Mesendoderm (in vitro differentiated cells): ENCODE results near the gene GATAD2A.

Experiments
- DNase-seq: peaks from one replicate; pipeline ENCODE4 v3.0.0; 2013
- H2AK5ac ChIP-seq: 2 replicates; pipeline ENCODE4 v1.6.1; 2013; ENCODE audit warnings: low read length, inconsistent platforms
- H2BK120ac ChIP-seq: 2 replicates; pipeline ENCODE4 v1.6.1; 2013; ENCODE audit warnings: low read depth, mild to moderate bottlenecking, low read length, moderate library complexity, mixed read lengths
- H2BK15ac ChIP-seq: replicated peaks from 2 replicates; pipeline ENCODE4 v1.6.1; 2013; ENCODE audit warnings: low read depth, mild to moderate bottlenecking, moderate library complexity
- H2BK5ac ChIP-seq: 2 replicates; pipeline ENCODE4 v1.6.1; 2013; ENCODE audit warnings: low read length, inconsistent platforms
- H3K18ac ChIP-seq: 2 replicates; pipeline ENCODE4 v1.6.1; 2013; ENCODE audit warnings: mild to moderate bottlenecking, low read length, mixed read lengths
- H3K23ac ChIP-seq: one replicate; pipeline ENCODE4 v1.6.1; 2013; ENCODE audit warnings: low read length
- H3K27ac ChIP-seq: 2 replicates; pipeline ENCODE4 v1.5.1; 2013; ENCODE audit warnings: low read depth, mild to moderate bottlenecking, inconsistent platforms, low read length, moderate library complexity
- H3K27me3 ChIP-seq: 2 replicates; pipeline ENCODE4 v1.6.1; 2013; ENCODE audit warnings: low read length, control low read depth, mild to moderate bottlenecking, inconsistent platforms; ENCODE audit not compliant: insufficient read depth, poor library complexity
- H3K36me3 ChIP-seq: 2 replicates; pipeline ENCODE4 v1.6.1; 2013; ENCODE audit warnings: low read length, inconsistent platforms; ENCODE audit not compliant: control insufficient read depth, insufficient read depth
- H3K4ac ChIP-seq: one replicate; pipeline ENCODE4 v1.6.1; 2013; ENCODE audit warnings: low read depth, mild to moderate bottlenecking, low read length, moderate library complexity
- H3K4me1 ChIP-seq: 2 replicates; pipeline ENCODE4 v1.6.1; 2013; ENCODE audit warnings: low read depth, low read length, inconsistent platforms; ENCODE audit not compliant: control insufficient read depth
- H3K4me2 ChIP-seq: 2 replicates; pipeline ENCODE4 v1.6.1; 2013; ENCODE audit warnings: low read length
- H3K4me3 ChIP-seq: 2 replicates; pipeline ENCODE4 v1.5.1; 2013; ENCODE audit warnings: mild to moderate bottlenecking, low read length
- H3K56ac ChIP-seq: one replicate; pipeline ENCODE4 v1.6.1; 2013; ENCODE audit warnings: low read length
- H3K79me1 ChIP-seq: 2 replicates; pipeline ENCODE4 v1.6.1; 2013; ENCODE audit warnings: low read length, inconsistent platforms
- H3K79me2 ChIP-seq: 2 replicates; pipeline ENCODE4 v1.6.1; 2013; ENCODE audit warnings: mild to moderate bottlenecking, low read length; ENCODE audit not compliant: control insufficient read depth, insufficient read depth
- H3K9ac ChIP-seq: 2 replicates; pipeline ENCODE4 v1.6.1; 2013; ENCODE audit warnings: low read length, inconsistent platforms
- H4K5ac ChIP-seq: one replicate; pipeline ENCODE4 v1.6.1; 2013; ENCODE audit warnings: low read length
- H4K8ac ChIP-seq: one replicate; pipeline ENCODE4 v1.6.1; 2013; ENCODE audit warnings: low read depth, mild to moderate bottlenecking, control low read depth, low read length, moderate library complexity
- WGBS: extraction: QIAGEN DNeasy Blood & Tissue Kit; methylation state at CpG from one replicate; pipeline ENCODE4 v1.1.7; 2013; ENCODE audit warnings: low lambda C conversion rate, missing lambda C conversion rate; ENCODE audit not compliant: insufficient coverage; ENCODE audit errors: extremely low coverage; 5-methylcytosine and 5-hydroxymethylcytosine counted together

GATAD2A gene

GRCh38 chr19:19460761-19461265 is 55.3 kb downstream of the GATAD2A start:
- H3K18ac ChIP-seq = no peak overlapping the region
- peak overlapping the region; percentile 59 for H3K56ac ChIP-seq
- peak; percentile 63 for DNase-seq
- H3K4ac ChIP-seq = no peak overlapping the region
- H3K36me3 ChIP-seq = peaks cover 4% of the 10 kb centered on the region
- peaks cover 56% of the 10 kb centered on the region for H3K79me1 ChIP-seq
- peak overlapping the region; percentile 23 for H3K9ac ChIP-seq
- no peak overlapping the region for H2BK120ac ChIP-seq
- no peak overlapping the region for H2AK5ac ChIP-seq
- H3K79me2 ChIP-seq = peaks cover 93% of the 10 kb centered on the region
- no peaks in the 10 kb centered on the region for H3K27me3 ChIP-seq
- no peak overlapping the region for H3K27ac ChIP-seq
- no peak overlapping the region for H3K23ac ChIP-seq
- H2BK15ac ChIP-seq = no peak overlapping the region
- no peak overlapping the region for H4K5ac ChIP-seq
- H3K4me3 ChIP-seq = no peak overlapping the region
- H4K8ac ChIP-seq = no peak overlapping the region
- H3K4me2 ChIP-seq = no peak overlapping the region
- no CpG with 5 or more reads among the region's 18 CpGs for WGBS
- H2BK5ac ChIP-seq = no peak overlapping the region
- H3K4me1 ChIP-seq = peaks cover 38% of the 10 kb centered on the region

GRCh38 chr19:19461306-19461670 is 55.8 kb downstream of the GATAD2A start:
- Histone ChIP-seq H3K4ac (no peak overlapping the region), H3K23ac (no peak overlapping the region), H3K79me1 (peaks cover 57% of the 10 kb centered on the region), H3K9ac (peak overlapping the region; percentile 59), H4K8ac (no peak overlapping the region), H3K27me3 (no peaks in the 10 kb centered on the region), H3K4me1 (peaks cover 38% of the 10 kb centered on the region), H2BK15ac (no peak overlapping the region), H3K36me3 (peaks cover 4% of the 10 kb centered on the region), H2BK5ac (no peak overlapping the region), H4K5ac (no peak overlapping the region), H3K79me2 (peaks cover 94% of the 10 kb centered on the region), H2BK120ac (no peak overlapping the region), H3K4me2 (no peak overlapping the region), H3K4me3 (no peak overlapping the region), H3K56ac (peak overlapping the region; percentile 83), H3K27ac (peak overlapping the region; percentile 62), H3K18ac (no peak overlapping the region), H2AK5ac (no peak overlapping the region)
- DNase-seq = peak; percentile 41
- no CpG with 5 or more reads among the region's 4 CpGs for WGBS

- Histone ChIP-seq H4K5ac (no peak overlapping the region), H3K56ac (peak overlapping the region; percentile 83), H4K8ac (no peak overlapping the region), H3K4me3 (no peak overlapping the region), H3K4ac (no peak overlapping the region), H2AK5ac (no peak overlapping the region), H3K18ac (no peak overlapping the region), H3K79me1 (peaks cover 59% of the 10 kb centered on the region), H3K36me3 (peaks cover 10% of the 10 kb centered on the region), H3K9ac (peak overlapping the region; percentile 69), H3K27me3 (no peaks in the 10 kb centered on the region), H3K4me2 (peak overlapping the region; percentile 60), H3K79me2 (peaks cover 94% of the 10 kb centered on the region), H2BK15ac (no peak overlapping the region), H3K27ac (peak overlapping the region; percentile 69), H2BK5ac (peak overlapping the region; percentile 57), H3K4me1 (peaks cover 38% of the 10 kb centered on the region), H3K23ac (peak overlapping the region; percentile 83), H2BK120ac (no peak overlapping the region)
- peak; percentile 96 for DNase-seq
- no CpG with 5 or more reads among the region's 27 CpGs for WGBS
These were observed 56.5 kb downstream of the GATAD2A start for GRCh38 chr19:19461671-19462622.

GRCh38 chr19:19463348-19464117 is 58.1 kb downstream of the GATAD2A start:
- no CpG with 5 or more reads among the region's 19 CpGs for whole genome bisulfite sequencing
- DNase-seq = peak; percentile 44
- peaks cover 54% of the 10 kb centered on the region for H3K79me1 ChIP-seq
- H2BK15ac ChIP-seq = no peak overlapping the region
- no peak overlapping the region for H2AK5ac ChIP-seq
- H3K4me3 ChIP-seq = no peak overlapping the region
- no peaks in the 10 kb centered on the region for H3K27me3 ChIP-seq
- peaks cover 13% of the 10 kb centered on the region for H3K36me3 ChIP-seq
- H3K4me2 ChIP-seq = no peak overlapping the region
- peak overlapping the region; percentile 43 for H2BK5ac ChIP-seq
- peak overlapping the region; percentile 73 for H3K56ac ChIP-seq
- no peak overlapping the region for H2BK120ac ChIP-seq
- H4K5ac ChIP-seq = no peak overlapping the region
- peak overlapping the region; percentile 96 for H3K23ac ChIP-seq
- peak overlapping the region; percentile 18 for H3K27ac ChIP-seq
- peaks cover 38% of the 10 kb centered on the region for H3K4me1 ChIP-seq
- no peak overlapping the region for H4K8ac ChIP-seq
- peaks cover 85% of the 10 kb centered on the region for H3K79me2 ChIP-seq
- no peak overlapping the region for H3K4ac ChIP-seq
- H3K9ac ChIP-seq = peak overlapping the region; percentile 69
- peak overlapping the region; percentile 11 for H3K18ac ChIP-seq

GRCh38 chr19:19464339-19465098 is 59.0 kb downstream of the GATAD2A start:
- H2BK120ac ChIP-seq = no peak overlapping the region
- no peak overlapping the region for H3K23ac ChIP-seq
- H3K56ac ChIP-seq = peak overlapping the region; percentile 35
- peak overlapping the region; percentile 48 for H3K9ac ChIP-seq
- H3K4me1 ChIP-seq = peaks cover 37% of the 10 kb centered on the region
- H4K8ac ChIP-seq = no peak overlapping the region
- DNase-seq = peak; percentile 97
- peak overlapping the region; percentile 15 for H2BK5ac ChIP-seq
- H3K4me2 ChIP-seq = no peak overlapping the region
- no peaks in the 10 kb centered on the region for H3K27me3 ChIP-seq
- no peak overlapping the region for H3K4ac ChIP-seq
- H3K36me3 ChIP-seq = peaks cover 13% of the 10 kb centered on the region
- peak overlapping the region; percentile 53 for H3K27ac ChIP-seq
- H3K18ac ChIP-seq = peak overlapping the region; percentile 11
- peaks cover 79% of the 10 kb centered on the region for H3K79me2 ChIP-seq
- H2AK5ac ChIP-seq = no peak overlapping the region
- no peak overlapping the region for H4K5ac ChIP-seq
- no peak overlapping the region for H2BK15ac ChIP-seq
- no CpG with 5 or more reads among the region's 13 CpGs for WGBS
- H3K79me1 ChIP-seq = peaks cover 49% of the 10 kb centered on the region
- H3K4me3 ChIP-seq = no peak overlapping the region
